Osteocyte (in vitro differentiated cells): Measurements from ENCODE around the gene KIF15. TPM values are rescaled to one million over a fixed set of nuclear protein-coding genes. Genes with fewer than 3 reads are reported as not detected.
A peak's percentile ranks its signal among the peaks of the same experiment; 100 is the strongest.

Experiments
- DNase-seq: peaks from one replicate; pipeline ENCODE4 v3.0.0; 2021; ENCODE audit warnings: mixed read lengths; ENCODE audit not compliant: unreplicated experiment; ENCODE audit errors: extremely low spot score
- H3K27ac Mint-ChIP-seq: one replicate; pipeline ENCODE4 v1.8.0; 2021; ENCODE audit warnings: mild to moderate bottlenecking, mixed read lengths; ENCODE audit not compliant: unreplicated experiment
- H3K27me3 Mint-ChIP-seq: one replicate; pipeline ENCODE4 v1.8.0; 2021; ENCODE audit warnings: mixed read lengths; ENCODE audit not compliant: unreplicated experiment
- H3K36me3 Mint-ChIP-seq: one replicate; pipeline ENCODE4 v1.8.0; 2021; ENCODE audit warnings: mixed read lengths; ENCODE audit not compliant: unreplicated experiment
- H3K4me1 Mint-ChIP-seq: one replicate; pipeline ENCODE4 v1.8.0; 2021; ENCODE audit warnings: mixed read lengths; ENCODE audit not compliant: unreplicated experiment
- H3K4me3 Mint-ChIP-seq: one replicate; pipeline ENCODE4 v1.8.0; 2021; ENCODE audit warnings: mild to moderate bottlenecking, moderate library complexity, mixed read lengths; ENCODE audit not compliant: unreplicated experiment
- H3K9me3 Mint-ChIP-seq: one replicate; pipeline ENCODE4 v1.8.0; 2021; ENCODE audit warnings: mixed read lengths; ENCODE audit not compliant: unreplicated experiment
- CTCF ChIP-seq: fragments of 200-600 bp; sonication (generic); IDR thresholded peaks from 2 replicates; pipeline ENCODE4 v1.5.0; 2021; ENCODE audit warnings: antibody characterized with exemption, mild to moderate bottlenecking, moderate library complexity
- long read RNA-seq: library from polyadenylated mRNA; unstranded; transcript quantifications from one replicate; pipeline ENCODE4 v2.0.0, GENCODE V29; 2021
- total RNA-seq: library from RNA; stranded (reverse); gene quantifications from 2 replicates; pipeline ENCODE4 v1.2.1, GENCODE V29; 2021

Gene KIF15, protein sequence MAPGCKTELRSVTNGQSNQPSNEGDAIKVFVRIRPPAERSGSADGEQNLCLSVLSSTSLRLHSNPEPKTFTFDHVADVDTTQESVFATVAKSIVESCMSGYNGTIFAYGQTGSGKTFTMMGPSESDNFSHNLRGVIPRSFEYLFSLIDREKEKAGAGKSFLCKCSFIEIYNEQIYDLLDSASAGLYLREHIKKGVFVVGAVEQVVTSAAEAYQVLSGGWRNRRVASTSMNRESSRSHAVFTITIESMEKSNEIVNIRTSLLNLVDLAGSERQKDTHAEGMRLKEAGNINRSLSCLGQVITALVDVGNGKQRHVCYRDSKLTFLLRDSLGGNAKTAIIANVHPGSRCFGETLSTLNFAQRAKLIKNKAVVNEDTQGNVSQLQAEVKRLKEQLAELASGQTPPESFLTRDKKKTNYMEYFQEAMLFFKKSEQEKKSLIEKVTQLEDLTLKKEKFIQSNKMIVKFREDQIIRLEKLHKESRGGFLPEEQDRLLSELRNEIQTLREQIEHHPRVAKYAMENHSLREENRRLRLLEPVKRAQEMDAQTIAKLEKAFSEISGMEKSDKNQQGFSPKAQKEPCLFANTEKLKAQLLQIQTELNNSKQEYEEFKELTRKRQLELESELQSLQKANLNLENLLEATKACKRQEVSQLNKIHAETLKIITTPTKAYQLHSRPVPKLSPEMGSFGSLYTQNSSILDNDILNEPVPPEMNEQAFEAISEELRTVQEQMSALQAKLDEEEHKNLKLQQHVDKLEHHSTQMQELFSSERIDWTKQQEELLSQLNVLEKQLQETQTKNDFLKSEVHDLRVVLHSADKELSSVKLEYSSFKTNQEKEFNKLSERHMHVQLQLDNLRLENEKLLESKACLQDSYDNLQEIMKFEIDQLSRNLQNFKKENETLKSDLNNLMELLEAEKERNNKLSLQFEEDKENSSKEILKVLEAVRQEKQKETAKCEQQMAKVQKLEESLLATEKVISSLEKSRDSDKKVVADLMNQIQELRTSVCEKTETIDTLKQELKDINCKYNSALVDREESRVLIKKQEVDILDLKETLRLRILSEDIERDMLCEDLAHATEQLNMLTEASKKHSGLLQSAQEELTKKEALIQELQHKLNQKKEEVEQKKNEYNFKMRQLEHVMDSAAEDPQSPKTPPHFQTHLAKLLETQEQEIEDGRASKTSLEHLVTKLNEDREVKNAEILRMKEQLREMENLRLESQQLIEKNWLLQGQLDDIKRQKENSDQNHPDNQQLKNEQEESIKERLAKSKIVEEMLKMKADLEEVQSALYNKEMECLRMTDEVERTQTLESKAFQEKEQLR (N-terminal part only)
- total RNA-seq = 2.7 and 3.1 TPM in 2 replicates
- long read RNA-seq, full-length matches to known transcripts = 2 of 55 reads
- long read RNA-seq, partial matches to known transcripts = 38 of 55 reads
- long read RNA-seq, other reads (novel, unspliced or antisense) = 15 of 55 reads

GRCh38 chr3:44761424-44762169 lies at the start of gene KIF15, which contains the start of gene KIAA1143:
Gene KIF15 (plus strand): TSS chr3:44761794. CDS start chr3:44761866, 72 bp downstream.
Gene KIAA1143 (minus strand): TSS chr3:44761619. CDS start chr3:44761602, 17 bp downstream.
- no peak for TF ChIP-seq CTCF
- peaks cover 16% of the 10 kb centered on the region for H3K4me1 Mint-ChIP-seq
- H3K9me3 Mint-ChIP-seq = peaks cover 22% of the 10 kb centered on the region
- peak within 1 kb of the TSS; percentile 83 for H3K4me3 Mint-ChIP-seq
- H3K36me3 Mint-ChIP-seq = peaks cover 26% of the 10 kb centered on the region
- H3K27me3 Mint-ChIP-seq = no peaks in the 10 kb centered on the region
- H3K27ac Mint-ChIP-seq = peak within 1 kb of the TSS; percentile 78
- peak; percentile 97 for DNase-seq

GRCh38 chr3:44712455-44713075 lies 49.0 kb upstream of the KIF15 start, which contains the start of gene ZNF502:
Gene ZNF502 (plus strand): TSS chr3:44712660. CDS start chr3:44720262, 7,602 bp downstream.
- Mint-ChIP-seq H3K4me1 (no peaks in the 10 kb centered on the region), H3K27ac (no peak within 1 kb of the TSS), H3K9me3 (peaks cover 33% of the 10 kb centered on the region), H3K27me3 (no peaks in the 10 kb centered on the region), H3K4me3 (no peak within 1 kb of the TSS), H3K36me3 (no peaks in the 10 kb centered on the region)
- TF ChIP-seq CTCF = no peak
- DNase-seq = no peak

DNA sequence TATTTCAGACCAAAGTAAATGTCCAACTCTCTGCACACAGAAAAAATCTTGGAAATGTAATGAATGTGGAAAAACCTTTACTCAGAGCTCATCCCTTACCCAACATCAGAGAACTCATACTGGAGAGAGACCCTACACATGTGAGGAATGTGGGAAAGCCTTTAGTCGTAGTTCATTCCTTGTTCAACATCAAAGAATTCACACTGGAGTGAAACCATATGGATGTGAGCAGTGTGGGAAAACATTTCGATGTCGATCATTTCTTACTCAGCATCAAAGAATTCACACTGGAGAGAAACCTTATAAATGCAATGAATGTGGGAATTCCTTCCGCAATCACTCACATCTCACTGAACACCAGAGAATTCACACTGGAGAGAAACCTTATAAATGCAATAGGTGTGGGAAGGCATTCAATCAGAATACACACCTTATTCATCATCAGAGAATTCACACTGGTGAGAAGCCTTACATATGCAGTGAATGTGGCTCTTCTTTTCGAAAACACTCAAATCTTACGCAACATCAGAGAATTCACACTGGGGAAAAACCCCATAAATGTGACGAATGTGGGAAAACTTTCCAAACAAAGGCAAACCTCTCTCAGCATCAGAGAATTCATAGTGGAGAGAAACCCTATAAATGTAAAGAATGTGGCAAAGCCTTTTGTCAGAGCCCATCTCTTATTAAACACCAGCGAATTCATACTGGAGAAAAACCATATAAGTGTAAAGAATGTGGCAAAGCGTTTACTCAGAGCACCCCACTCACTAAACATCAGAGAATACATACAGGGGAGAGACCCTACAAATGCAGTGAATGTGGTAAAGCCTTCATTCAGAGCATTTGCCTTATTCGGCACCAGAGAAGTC lies 40.1 kb upstream of the KIF15 start:
- no peaks in the 10 kb centered on the region for H3K4me1 Mint-ChIP-seq
- H3K27me3 Mint-ChIP-seq = no peaks in the 10 kb centered on the region
- H3K9me3 Mint-ChIP-seq = peaks cover 53% of the 10 kb centered on the region
- DNase-seq = no peak
- no peak for TF ChIP-seq CTCF
- H3K27ac Mint-ChIP-seq = no peak overlapping the region
- no peak overlapping the region for H3K4me3 Mint-ChIP-seq
- H3K36me3 Mint-ChIP-seq = no peaks in the 10 kb centered on the region

DNA sequence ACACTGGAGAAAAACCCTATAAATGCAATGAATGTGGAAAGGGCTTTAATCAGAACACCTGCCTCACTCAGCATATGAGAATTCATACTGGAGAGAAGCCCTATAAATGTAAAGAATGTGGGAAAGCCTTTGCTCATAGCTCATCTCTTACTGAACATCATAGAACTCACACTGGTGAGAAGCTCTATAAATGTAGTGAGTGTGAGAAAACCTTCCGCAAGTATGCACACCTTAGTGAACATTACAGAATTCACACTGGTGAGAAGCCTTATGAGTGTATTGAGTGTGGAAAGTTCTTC lies 39.5 kb upstream of the KIF15 start:
- no peak for TF ChIP-seq CTCF
- no peak overlapping the region for H3K4me3 Mint-ChIP-seq
- no peaks in the 10 kb centered on the region for H3K27me3 Mint-ChIP-seq
- H3K27ac Mint-ChIP-seq = no peak overlapping the region
- peaks cover 49% of the 10 kb centered on the region for H3K9me3 Mint-ChIP-seq
- H3K4me1 Mint-ChIP-seq = no peaks in the 10 kb centered on the region
- DNase-seq = no peak
- no peaks in the 10 kb centered on the region for H3K36me3 Mint-ChIP-seq
